Caco-2 (cell line): Measurements from ENCODE around the gene EPHB2. TPM values are rescaled to one million over a fixed set of nuclear protein-coding genes. Genes with fewer than 3 reads are reported as not detected.

Experiments
- BruUV-seq: library from RNA; stranded (reverse); fragments of 400-500 nt; replicated peaks from 2 replicates; lab custom pipeline; 2021; lab: Mats Ljungman, UMichigan
- CTCF ChIA-PET: fragments of 300-600 bp; sonication (Branson Sonifier 250); formaldehyde crosslinking; loops from one replicate; lab custom pipeline; 2022; ENCODE audit warnings: antibody characterized with exemption; lab: Charles Lee
- POLR2A ChIA-PET: fragments of 300-600 bp; sonication (Branson Sonifier 250); formaldehyde crosslinking; loops from one replicate; lab custom pipeline; 2022; ENCODE audit warnings: antibody characterized with exemption; lab: Charles Lee
- DNase-seq, 2 experiments: peaks; one replicate each; pipeline versions ENCODE4 v3.0.0 to v3.0.0-alpha.2; 2020 to 2022
- H3K27me3 ChIP-seq: replicated peaks from 2 replicates; pipeline ENCODE4 v1.6.0; 2011; ENCODE audit warnings: low read length; ENCODE audit not compliant: control insufficient read depth, insufficient read depth
- H3K36me3 ChIP-seq: 2 replicates; pipeline ENCODE4 v1.5.1; 2011; ENCODE audit warnings: low read length; ENCODE audit not compliant: control insufficient read depth, insufficient read depth
- H3K4me1 ChIP-seq: fragments of 250-450 bp; sonication (Bioruptor Pico); 2 replicates; pipeline ENCODE4 v1.5.1; 2020; ENCODE audit warnings: mild to moderate bottlenecking
- H3K4me3 ChIP-seq: 2 replicates; pipeline ENCODE4 v1.5.1; 2011; ENCODE audit warnings: low read depth, mild to moderate bottlenecking, control low read depth, low read length
- H3K9me3 ChIP-seq: fragments of 250-450 bp; sonication (Bioruptor Pico); 2 replicates; pipeline ENCODE4 v1.5.1; 2020; ENCODE audit warnings: mild to moderate bottlenecking, moderate library complexity
- H3K27ac Mint-ChIP-seq: one replicate; pipeline ENCODE4 v1.8.0; 2022; ENCODE audit warnings: mixed read lengths; ENCODE audit not compliant: unreplicated experiment
- H3K27me3 Mint-ChIP-seq: one replicate; pipeline ENCODE4 v1.8.0; 2022; ENCODE audit warnings: mixed read lengths; ENCODE audit not compliant: insufficient read depth, unreplicated experiment
- H3K36me3 Mint-ChIP-seq: one replicate; pipeline ENCODE4 v1.8.0; 2022; ENCODE audit warnings: mild to moderate bottlenecking, mixed read lengths; ENCODE audit not compliant: insufficient read depth, unreplicated experiment
- H3K4me1 Mint-ChIP-seq: one replicate; pipeline ENCODE4 v1.8.0; 2022; ENCODE audit warnings: low read depth, mixed read lengths; ENCODE audit not compliant: unreplicated experiment
- H3K4me3 Mint-ChIP-seq: one replicate; pipeline ENCODE4 v1.8.0; 2022; ENCODE audit warnings: mild to moderate bottlenecking, moderate library complexity, mixed read lengths; ENCODE audit not compliant: unreplicated experiment
- H3K9me3 Mint-ChIP-seq: one replicate; pipeline ENCODE4 v1.8.0; 2022; ENCODE audit warnings: mixed read lengths; ENCODE audit not compliant: unreplicated experiment
- CTCF ChIP-seq, 2 experiments: fragments of 200-600 bp in 1 of 2; IDR thresholded peaks; 1 replicate in 1 of 2; 2 replicates in 1 of 2; pipeline versions ENCODE4 v1.5.1 to v1.8.0; 2011 to 2022; ENCODE audit warnings: antibody characterized with exemption in 1 of 2, control low read depth in 1 of 2, inconsistent platforms in 1 of 2, low read depth in 1 of 2, low read length in 1 of 2, mild to moderate bottlenecking in 1 of 2, moderate library complexity in 1 of 2; ENCODE audit not compliant: insufficient read depth in 1 of 2, severe bottlenecking in 1 of 2, unreplicated experiment in 1 of 2
- intact Hi-C: fragments of 100-400 bp; cut with micrococcal nuclease; formaldehyde crosslinking; loops from one replicate; pipeline ENCODE4 v1.10.0; 2022; ENCODE audit not compliant: unreplicated experiment
- total RNA-seq: library from RNA; stranded (reverse); gene quantifications from 2 replicates; pipeline ENCODE4 v1.2.3, GENCODE V29; 2022

The EPHB2 gene
- total RNA-seq, 1 experiment from 2014 or later: 30.1 TPM

GRCh38 chr1:22814176-22815042 is 103.8 kb downstream of the EPHB2 start:
- H3K27me3 Mint-ChIP-seq: no peaks in the 10 kb centered on the region
- H3K4me3 Mint-ChIP-seq: no peak overlapping the region
- H3K4me1 Mint-ChIP-seq: peaks cover 15% of the 10 kb centered on the region
- no peaks in the 10 kb centered on the region for H3K27me3 ChIP-seq
- BruUV-seq: no TSS peak
- no peaks in the 10 kb centered on the region for H3K36me3 Mint-ChIP-seq
- CTCF ChIA-PET: no interaction called here
- POLR2A ChIA-PET: no interaction called here
- H3K9me3 Mint-ChIP-seq: no peaks in the 10 kb centered on the region
- H3K36me3 ChIP-seq: no peaks in the 10 kb centered on the region
- intact Hi-C loops: no loop called here
- H3K4me3 ChIP-seq: no peak overlapping the region
- H3K4me1 ChIP-seq: peaks cover 8% of the 10 kb centered on the region; the same call in 1 of the 2 replicates
- H3K27ac Mint-ChIP-seq: no peak overlapping the region
- H3K9me3 ChIP-seq: no peaks in the 10 kb centered on the region
- TF ChIP-seq CTCF (IDR thresholded peaks at IDR 0.05; ENCODE audit: insufficient read depth in 1 of 2, low read depth in 1 of 2, low read length in 1 of 2, severe bottlenecking in 1 of 2, unreplicated experiment in 1 of 2): no peak
- no peak for DNase-seq

- peaks cover 8% of the 10 kb centered on the region; the same call in 1 of the 2 replicates for H3K4me1 ChIP-seq
- ChIA-PET CTCF (no interaction called here), POLR2A (no interaction called here)
- Mint-ChIP-seq H3K4me1 (peaks cover 15% of the 10 kb centered on the region), H3K36me3 (no peaks in the 10 kb centered on the region), H3K27me3 (no peaks in the 10 kb centered on the region), H3K27ac (no peak overlapping the region), H3K9me3 (no peaks in the 10 kb centered on the region), H3K4me3 (no peak overlapping the region)
- no peak for DNase-seq
- intact Hi-C loops: no loop called here
- no peaks in the 10 kb centered on the region for H3K36me3 ChIP-seq
- BruUV-seq: no TSS peak
- H3K27me3 ChIP-seq: no peaks in the 10 kb centered on the region
- TF ChIP-seq CTCF (IDR thresholded peaks at IDR 0.05; ENCODE audit: insufficient read depth in 1 of 2, low read depth in 1 of 2, low read length in 1 of 2, severe bottlenecking in 1 of 2, unreplicated experiment in 1 of 2): no peak
- H3K9me3 ChIP-seq: no peaks in the 10 kb centered on the region
- H3K4me3 ChIP-seq: no peak overlapping the region
Measured at GRCh38 chr1:22815043-22815365, 104.4 kb downstream of the EPHB2 start.

- CTCF ChIA-PET: no interaction called here
- H3K27me3 Mint-ChIP-seq: no peaks in the 10 kb centered on the region
Measured at GRCh38 chr1:22815421-22816066, 104.9 kb downstream of the EPHB2 start.

More at GRCh38 chr1:22815421-22816066, 104.9 kb downstream of the EPHB2 start:
- BruUV-seq: no TSS peak
- intact Hi-C loops: no loop called here
- Histone ChIP-seq H3K4me1 (peaks cover 8% of the 10 kb centered on the region; the same call in 1 of the 2 replicates), H3K36me3 (no peaks in the 10 kb centered on the region), H3K4me3 (no peak overlapping the region), H3K9me3 (no peaks in the 10 kb centered on the region), H3K27me3 (no peaks in the 10 kb centered on the region)
- no peaks in the 10 kb centered on the region for H3K9me3 Mint-ChIP-seq
- no peak overlapping the region for H3K27ac Mint-ChIP-seq
- no peak for TF ChIP-seq CTCF (IDR thresholded peaks at IDR 0.05; ENCODE audit: insufficient read depth in 1 of 2, low read depth in 1 of 2, low read length in 1 of 2, severe bottlenecking in 1 of 2, unreplicated experiment in 1 of 2)
- H3K4me3 Mint-ChIP-seq: no peak overlapping the region
- H3K4me1 Mint-ChIP-seq: peaks cover 15% of the 10 kb centered on the region
- H3K36me3 Mint-ChIP-seq: no peaks in the 10 kb centered on the region
- POLR2A ChIA-PET: no interaction called here
- DNase-seq: no peak
